Epithelial cell of proximal tubule (primary cell): ENCODE results near the gene CMPK2. TPM values are rescaled to one million over a fixed set of nuclear protein-coding genes. Genes with fewer than 3 reads are reported as not detected.

ENCODE experiments used
- DNase-seq: peaks from one replicate; pipeline ENCODE4 v3.0.0-alpha.2; 2011; ENCODE audit warnings: low read depth
- H3K4me3 ChIP-seq: 2 replicates; pipeline ENCODE4 v1.5.1; 2011; ENCODE audit warnings: low read depth, mild to moderate bottlenecking, low read length
- total RNA-seq: library from RNA; depleted of rRNA; stranded (reverse); fragments of >200 nt; gene quantifications from 2 replicates; pipeline ENCODE4 v1.2.3, GENCODE V29; 2015
- TF ChIP-seq, protein P1 (sequence below): conservative IDR thresholded peaks from 2 replicates; pipeline ENCODE4 v1.5.1; 2012; ENCODE audit warnings: low read depth, mild to moderate bottlenecking, low read length

Gene CMPK2
- total RNA-seq, 1 donor from 2014 or later, result 4.6 TPM

- no peak for DNase-seq
- TF ChIP-seq, protein P1, sequence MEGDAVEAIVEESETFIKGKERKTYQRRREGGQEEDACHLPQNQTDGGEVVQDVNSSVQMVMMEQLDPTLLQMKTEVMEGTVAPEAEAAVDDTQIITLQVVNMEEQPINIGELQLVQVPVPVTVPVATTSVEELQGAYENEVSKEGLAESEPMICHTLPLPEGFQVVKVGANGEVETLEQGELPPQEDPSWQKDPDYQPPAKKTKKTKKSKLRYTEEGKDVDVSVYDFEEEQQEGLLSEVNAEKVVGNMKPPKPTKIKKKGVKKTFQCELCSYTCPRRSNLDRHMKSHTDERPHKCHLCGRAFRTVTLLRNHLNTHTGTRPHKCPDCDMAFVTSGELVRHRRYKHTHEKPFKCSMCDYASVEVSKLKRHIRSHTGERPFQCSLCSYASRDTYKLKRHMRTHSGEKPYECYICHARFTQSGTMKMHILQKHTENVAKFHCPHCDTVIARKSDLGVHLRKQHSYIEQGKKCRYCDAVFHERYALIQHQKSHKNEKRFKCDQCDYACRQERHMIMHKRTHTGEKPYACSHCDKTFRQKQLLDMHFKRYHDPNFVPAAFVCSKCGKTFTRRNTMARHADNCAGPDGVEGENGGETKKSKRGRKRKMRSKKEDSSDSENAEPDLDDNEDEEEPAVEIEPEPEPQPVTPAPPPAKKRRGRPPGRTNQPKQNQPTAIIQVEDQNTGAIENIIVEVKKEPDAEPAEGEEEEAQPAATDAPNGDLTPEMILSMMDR, result no peak
- no peak overlapping the region for H3K4me3 ChIP-seq
Observed at GRCh38 chr2:6855860-6856547, 9.7 kb downstream of the CMPK2 start.

GRCh38 chr2:6854416-6854815, 11.3 kb downstream of the CMPK2 start:
- DNase-seq, result no peak
- no peak overlapping the region for H3K4me3 ChIP-seq
- TF ChIP-seq, protein P1, result no peak

GRCh38 chr2:6852195-6852594, 13.5 kb downstream of the CMPK2 start:
- no peak overlapping the region for H3K4me3 ChIP-seq
- DNase-seq, result no peak
- TF ChIP-seq, protein P1, result no peak

- no peak overlapping the region for H3K4me3 ChIP-seq
- TF ChIP-seq, protein P1, result no peak
- no peak for DNase-seq
Observed at GRCh38 chr2:6846967-6847681, 18.6 kb downstream of the CMPK2 start.

DNA sequence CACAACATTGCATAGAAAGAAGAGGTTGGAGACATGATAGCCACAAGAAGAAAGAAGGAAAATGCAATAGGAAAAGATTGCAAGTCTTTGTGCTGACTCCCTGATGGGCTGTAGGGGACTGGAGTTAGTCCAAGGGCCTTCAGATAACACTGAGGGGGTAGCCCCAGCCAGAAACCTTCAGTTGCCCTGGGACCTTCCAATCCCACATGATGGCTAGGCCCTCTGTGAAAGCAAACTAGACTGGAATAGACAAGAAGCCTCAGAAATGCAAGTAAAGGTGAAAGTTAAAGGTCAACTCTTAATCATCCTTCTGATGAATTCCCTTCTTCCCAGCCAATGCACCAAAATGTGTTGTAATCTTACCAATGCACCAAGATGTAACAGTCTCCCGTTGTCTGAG, 19.2 kb downstream of the CMPK2 start:
- H3K4me3 ChIP-seq, result no peak overlapping the region
- TF ChIP-seq, protein P1, result no peak
- DNase-seq, result no peak

DNA sequence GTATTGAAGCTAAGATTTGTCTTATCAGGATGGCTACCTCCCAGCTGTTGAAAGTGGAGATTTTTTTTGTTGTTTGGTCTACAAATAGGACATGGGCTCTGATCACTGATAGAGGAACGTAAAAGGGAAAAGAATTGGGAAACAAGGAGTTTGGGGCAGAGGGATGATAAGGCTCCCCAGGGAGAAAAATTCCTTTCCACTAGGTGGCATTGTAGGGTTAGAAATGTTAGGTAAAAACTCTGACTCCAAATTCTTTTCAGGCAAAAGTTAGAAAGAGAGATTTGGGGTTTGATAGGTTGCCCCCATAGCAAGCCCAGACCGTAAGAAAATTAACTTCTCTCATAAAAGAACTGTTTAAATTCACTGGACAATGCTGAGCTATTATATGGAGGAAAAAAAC, 19.8 kb downstream of the CMPK2 start:
- TF ChIP-seq, protein P1, result peak; percentile 31
- no peak for DNase-seq
- no peak overlapping the region for H3K4me3 ChIP-seq
